ENCODE results near the gene NTHL1. TPM values are rescaled to one million over a fixed set of nuclear protein-coding genes. Genes with fewer than 3 reads are reported as not detected.

NTHL1 gene
- total and polyA plus RNA-seq, 2 of the 13 experiments (the other 11 are each of a cell fraction or from before 2014, with no cell fraction given), result 47.5 to 64.9 TPM

DNA sequence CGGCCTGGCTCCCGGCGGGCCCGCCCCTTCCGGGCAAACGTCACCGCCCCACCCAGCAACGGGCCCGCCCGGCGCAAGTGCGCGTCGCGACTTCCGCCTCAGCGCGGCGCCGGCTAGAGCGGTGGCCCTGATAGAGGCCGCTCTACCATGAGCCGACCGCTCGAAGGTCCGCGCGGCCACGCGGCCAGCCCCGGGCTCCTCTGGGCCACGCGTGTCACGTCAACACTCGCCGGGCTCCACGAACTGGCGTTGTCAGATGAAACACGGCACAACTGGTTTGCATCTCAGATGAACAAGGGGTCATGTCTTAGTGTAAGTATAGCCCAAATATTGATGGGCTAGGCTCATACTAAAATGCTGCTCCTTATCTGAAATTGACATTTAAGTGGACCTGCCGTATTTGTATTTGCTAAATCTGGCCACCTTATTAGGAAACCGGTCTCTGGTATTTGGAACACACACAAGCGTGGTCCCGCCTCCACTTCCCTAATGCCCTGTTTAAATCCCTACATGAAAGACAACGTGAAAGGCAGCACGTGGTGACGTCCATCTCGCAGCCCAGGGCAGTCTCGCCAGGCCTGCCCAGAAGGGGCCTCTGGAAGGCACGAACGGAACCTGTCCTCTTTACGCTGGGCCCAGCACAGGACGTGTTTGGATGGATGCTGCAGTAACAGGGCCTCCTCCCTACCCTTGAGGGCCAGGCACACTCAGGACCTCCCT is 37.7 kb downstream of the NTHL1 start, which contains the start of gene ZNF598 (continued):
- TF ChIP-seq IKZF4 (CRISPR knock-in tag; IDR thresholded peaks at IDR 0.05; ENCODE audit: borderline replicate concordance, low read depth, not compliant biosample characterization) (no peak), SAFB2 (CRISPR knock-in tag; IDR thresholded peaks at IDR 0.05; ENCODE audit: borderline replicate concordance, low read depth) (no peak), GABPB1 (CRISPR knock-in tag; IDR thresholded peaks at IDR 0.05) (peak; percentile 95), RNF2 (conservative IDR thresholded peaks at IDR 0.05; ENCODE audit: low read depth) (peak; percentile 74), IKZF1 (IDR thresholded peaks at IDR 0.05) (no peak), ZNF124 (CRISPR knock-in tag; IDR thresholded peaks at IDR 0.05) (no peak), FOXP1 (IDR thresholded peaks at IDR 0.05) (no peak), FOXP1 (CRISPR knock-in tag; IDR thresholded peaks at IDR 0.05) (no peak), PAX8 (CRISPR knock-in tag; IDR thresholded peaks at IDR 0.05; ENCODE audit: borderline replicate concordance) (no peak), HOXA5 (CRISPR knock-in tag; IDR thresholded peaks at IDR 0.05) (no peak; the same call in 1 of the 2 replicates), TBL1XR1 (IDR thresholded peaks at IDR 0.05; ENCODE audit: borderline replicate concordance, low read length, partially characterized antibody) (no peak), PHF21A (CRISPR knock-in tag; IDR thresholded peaks at IDR 0.05) (peak; percentile 55), ELF3 (CRISPR knock-in tag; IDR thresholded peaks at IDR 0.05) (no peak), DPF2 (CRISPR knock-in tag; IDR thresholded peaks at IDR 0.05; ENCODE audit: borderline replicate concordance, low read depth) (no peak), SRY (CRISPR knock-in tag; IDR thresholded peaks at IDR 0.05) (peak; percentile 78; the same call in 1 of the 2 replicates), GTF3A (CRISPR knock-in tag; conservative IDR thresholded peaks at IDR 0.05) (no peak), ZNF430 (CRISPR knock-in tag; IDR thresholded peaks at IDR 0.05) (peak; percentile 60; the same call in 1 of the 2 replicates), EEA1 (CRISPR knock-in tag; IDR thresholded peaks at IDR 0.05; ENCODE audit: borderline replicate concordance) (no peak)
- TF ChIP-seq, protein P1, sequence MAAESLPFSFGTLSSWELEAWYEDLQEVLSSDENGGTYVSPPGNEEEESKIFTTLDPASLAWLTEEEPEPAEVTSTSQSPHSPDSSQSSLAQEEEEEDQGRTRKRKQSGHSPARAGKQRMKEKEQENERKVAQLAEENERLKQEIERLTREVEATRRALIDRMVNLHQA (CRISPR knock-in tag; IDR thresholded peaks at IDR 0.05), result no peak
- TF ChIP-seq, protein P2, sequence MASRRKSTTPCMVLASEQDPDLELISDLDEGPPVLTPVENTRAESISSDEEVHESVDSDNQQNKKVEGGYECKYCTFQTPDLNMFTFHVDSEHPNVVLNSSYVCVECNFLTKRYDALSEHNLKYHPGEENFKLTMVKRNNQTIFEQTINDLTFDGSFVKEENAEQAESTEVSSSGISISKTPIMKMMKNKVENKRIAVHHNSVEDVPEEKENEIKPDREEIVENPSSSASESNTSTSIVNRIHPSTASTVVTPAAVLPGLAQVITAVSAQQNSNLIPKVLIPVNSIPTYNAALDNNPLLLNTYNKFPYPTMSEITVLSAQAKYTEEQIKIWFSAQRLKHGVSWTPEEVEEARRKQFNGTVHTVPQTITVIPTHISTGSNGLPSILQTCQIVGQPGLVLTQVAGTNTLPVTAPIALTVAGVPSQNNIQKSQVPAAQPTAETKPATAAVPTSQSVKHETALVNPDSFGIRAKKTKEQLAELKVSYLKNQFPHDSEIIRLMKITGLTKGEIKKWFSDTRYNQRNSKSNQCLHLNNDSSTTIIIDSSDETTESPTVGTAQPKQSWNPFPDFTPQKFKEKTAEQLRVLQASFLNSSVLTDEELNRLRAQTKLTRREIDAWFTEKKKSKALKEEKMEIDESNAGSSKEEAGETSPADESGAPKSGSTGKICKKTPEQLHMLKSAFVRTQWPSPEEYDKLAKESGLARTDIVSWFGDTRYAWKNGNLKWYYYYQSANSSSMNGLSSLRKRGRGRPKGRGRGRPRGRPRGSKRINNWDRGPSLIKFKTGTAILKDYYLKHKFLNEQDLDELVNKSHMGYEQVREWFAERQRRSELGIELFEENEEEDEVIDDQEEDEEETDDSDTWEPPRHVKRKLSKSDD (CRISPR knock-in tag; IDR thresholded peaks at IDR 0.05; ENCODE audit: low read depth), result no peak
- TF ChIP-seq, protein P3, sequence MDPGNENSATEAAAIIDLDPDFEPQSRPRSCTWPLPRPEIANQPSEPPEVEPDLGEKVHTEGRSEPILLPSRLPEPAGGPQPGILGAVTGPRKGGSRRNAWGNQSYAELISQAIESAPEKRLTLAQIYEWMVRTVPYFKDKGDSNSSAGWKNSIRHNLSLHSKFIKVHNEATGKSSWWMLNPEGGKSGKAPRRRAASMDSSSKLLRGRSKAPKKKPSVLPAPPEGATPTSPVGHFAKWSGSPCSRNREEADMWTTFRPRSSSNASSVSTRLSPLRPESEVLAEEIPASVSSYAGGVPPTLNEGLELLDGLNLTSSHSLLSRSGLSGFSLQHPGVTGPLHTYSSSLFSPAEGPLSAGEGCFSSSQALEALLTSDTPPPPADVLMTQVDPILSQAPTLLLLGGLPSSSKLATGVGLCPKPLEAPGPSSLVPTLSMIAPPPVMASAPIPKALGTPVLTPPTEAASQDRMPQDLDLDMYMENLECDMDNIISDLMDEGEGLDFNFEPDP (CRISPR knock-in tag; conservative IDR thresholded peaks at IDR 0.05), result peak; percentile 62; the same call in 1 of the 2 replicates
- TF ChIP-seq, protein P4, sequence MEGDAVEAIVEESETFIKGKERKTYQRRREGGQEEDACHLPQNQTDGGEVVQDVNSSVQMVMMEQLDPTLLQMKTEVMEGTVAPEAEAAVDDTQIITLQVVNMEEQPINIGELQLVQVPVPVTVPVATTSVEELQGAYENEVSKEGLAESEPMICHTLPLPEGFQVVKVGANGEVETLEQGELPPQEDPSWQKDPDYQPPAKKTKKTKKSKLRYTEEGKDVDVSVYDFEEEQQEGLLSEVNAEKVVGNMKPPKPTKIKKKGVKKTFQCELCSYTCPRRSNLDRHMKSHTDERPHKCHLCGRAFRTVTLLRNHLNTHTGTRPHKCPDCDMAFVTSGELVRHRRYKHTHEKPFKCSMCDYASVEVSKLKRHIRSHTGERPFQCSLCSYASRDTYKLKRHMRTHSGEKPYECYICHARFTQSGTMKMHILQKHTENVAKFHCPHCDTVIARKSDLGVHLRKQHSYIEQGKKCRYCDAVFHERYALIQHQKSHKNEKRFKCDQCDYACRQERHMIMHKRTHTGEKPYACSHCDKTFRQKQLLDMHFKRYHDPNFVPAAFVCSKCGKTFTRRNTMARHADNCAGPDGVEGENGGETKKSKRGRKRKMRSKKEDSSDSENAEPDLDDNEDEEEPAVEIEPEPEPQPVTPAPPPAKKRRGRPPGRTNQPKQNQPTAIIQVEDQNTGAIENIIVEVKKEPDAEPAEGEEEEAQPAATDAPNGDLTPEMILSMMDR (CRISPR knock-in tag; IDR thresholded peaks at IDR 0.05), result 0 out of 2 replicates have a peak, but pooled peaks have one; percentile 8
- TF ChIP-seq, protein P5, sequence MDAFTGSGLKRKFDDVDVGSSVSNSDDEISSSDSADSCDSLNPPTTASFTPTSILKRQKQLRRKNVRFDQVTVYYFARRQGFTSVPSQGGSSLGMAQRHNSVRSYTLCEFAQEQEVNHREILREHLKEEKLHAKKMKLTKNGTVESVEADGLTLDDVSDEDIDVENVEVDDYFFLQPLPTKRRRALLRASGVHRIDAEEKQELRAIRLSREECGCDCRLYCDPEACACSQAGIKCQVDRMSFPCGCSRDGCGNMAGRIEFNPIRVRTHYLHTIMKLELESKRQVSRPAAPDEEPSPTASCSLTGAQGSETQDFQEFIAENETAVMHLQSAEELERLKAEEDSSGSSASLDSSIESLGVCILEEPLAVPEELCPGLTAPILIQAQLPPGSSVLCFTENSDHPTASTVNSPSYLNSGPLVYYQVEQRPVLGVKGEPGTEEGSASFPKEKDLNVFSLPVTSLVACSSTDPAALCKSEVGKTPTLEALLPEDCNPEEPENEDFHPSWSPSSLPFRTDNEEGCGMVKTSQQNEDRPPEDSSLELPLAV (CRISPR knock-in tag; conservative IDR thresholded peaks at IDR 0.05; ENCODE audit: low read depth), result no peak
